Skeletal muscle satellite cell (primary cell): Measurements from ENCODE around the gene NAALADL1. TPM values are rescaled to one million over a fixed set of nuclear protein-coding genes. Genes with fewer than 3 reads are reported as not detected.

ENCODE experiments used
- H3K27me3 ChIP-seq: 2 replicates; pipeline ENCODE4 v1.7.0; 2013; ENCODE audit warnings: low read length; ENCODE audit not compliant: control insufficient read depth, insufficient read depth
- H3K36me3 ChIP-seq: 2 replicates; pipeline ENCODE4 v1.7.0; 2013; ENCODE audit warnings: mild to moderate bottlenecking, control low read depth, low read length; ENCODE audit not compliant: insufficient read depth
- H3K4me1 ChIP-seq: 2 replicates; pipeline ENCODE4 v1.7.0; 2013; ENCODE audit warnings: low read length; ENCODE audit not compliant: control insufficient read depth, insufficient read depth
- H3K4me2 ChIP-seq: 2 replicates; pipeline ENCODE4 v1.7.0; 2013; ENCODE audit warnings: mild to moderate bottlenecking, low read length
- H3K4me3 ChIP-seq: 2 replicates; pipeline ENCODE4 v1.7.0; 2013; ENCODE audit warnings: low read length
- H3K9ac ChIP-seq: 2 replicates; pipeline ENCODE4 v1.7.0; 2013; ENCODE audit warnings: mild to moderate bottlenecking, low read depth, low read length, moderate library complexity
- H3K9me3 ChIP-seq: replicated peaks from 2 replicates; pipeline ENCODE4 v1.7.0; 2013; ENCODE audit warnings: mild to moderate bottlenecking, control low read depth, low read length
- small RNA-seq: library from RNA; depleted of rRNA; stranded (forward); fragments of <200 nt; gene quantifications from one replicate; pipeline ENCODE3, GENCODE V24; 2012

Gene NAALADL1

DNA sequence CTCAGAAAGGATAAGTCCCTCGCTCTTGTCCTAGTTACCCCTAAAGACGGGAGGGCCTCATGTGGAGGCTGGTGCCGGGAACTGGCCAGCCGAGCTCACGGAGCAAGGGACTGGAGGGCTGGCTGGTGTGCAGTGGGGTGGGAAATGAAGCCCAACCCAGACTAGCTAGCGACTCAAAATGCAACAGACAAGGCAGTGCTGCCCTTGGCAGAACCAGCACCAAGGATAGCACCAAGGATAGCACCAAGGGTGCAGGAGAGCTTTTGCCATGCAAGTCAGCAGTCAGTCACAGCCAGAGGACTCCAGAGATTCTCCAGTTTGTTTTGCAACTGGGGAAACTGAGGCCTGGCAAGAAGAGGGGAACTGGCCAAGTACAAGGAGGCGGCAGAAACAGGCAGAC lies 55.1 kb downstream of the NAALADL1 start:
- Histone ChIP-seq H3K36me3 (no peaks in the 10 kb centered on the region), H3K4me1 (peaks cover 16% of the 10 kb centered on the region), H3K9ac (no peak overlapping the region), H3K4me2 (no peak overlapping the region), H3K27me3 (no peaks in the 10 kb centered on the region), H3K4me3 (no peak overlapping the region), H3K9me3 (no peaks in the 10 kb centered on the region)

DNA sequence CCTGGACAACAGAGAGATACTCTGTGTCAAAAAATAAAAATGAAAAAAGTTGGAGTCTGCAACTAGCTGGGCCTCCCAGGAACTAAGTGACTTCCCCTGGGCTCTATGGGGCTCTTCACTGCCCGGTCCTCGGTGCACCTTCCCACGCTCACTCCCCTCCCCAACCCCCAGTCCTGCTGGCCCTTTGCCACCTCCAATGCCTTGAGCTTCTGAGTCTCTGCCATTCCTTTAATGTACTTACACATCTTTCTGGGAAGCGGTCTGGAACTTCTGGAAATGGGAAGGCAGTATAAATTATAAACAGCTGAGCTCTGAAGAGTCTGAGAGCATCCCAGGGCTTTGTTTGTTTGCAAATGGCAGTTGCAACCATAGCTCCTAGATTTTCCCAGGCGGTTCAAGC lies 55.6 kb downstream of the NAALADL1 start:
- no peaks in the 10 kb centered on the region for H3K9me3 ChIP-seq

DNA sequence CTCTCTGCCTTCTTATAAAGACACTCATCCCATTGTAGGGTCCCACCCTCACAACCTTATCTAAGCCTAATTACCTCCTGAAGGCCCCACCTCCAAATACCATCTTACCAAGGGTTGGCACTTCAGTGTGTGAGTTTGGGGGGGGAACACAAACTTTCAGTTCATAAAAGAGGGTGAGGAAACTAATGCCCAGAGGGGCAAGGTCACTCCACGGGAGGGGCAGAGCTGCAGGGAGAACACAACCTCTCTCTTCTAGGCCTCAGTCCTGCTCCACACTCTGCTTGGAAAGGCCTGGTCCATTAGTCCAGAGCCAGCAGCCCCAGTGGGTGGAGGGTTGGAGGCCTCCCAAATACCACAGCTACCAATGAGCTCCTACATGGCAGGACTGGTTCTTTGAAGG lies 58.9 kb downstream of the NAALADL1 start:
- H3K4me3 ChIP-seq: no peak overlapping the region
- peaks cover 13% of the 10 kb centered on the region for H3K4me1 ChIP-seq
- no peaks in the 10 kb centered on the region for H3K9me3 ChIP-seq
- no peak overlapping the region for H3K4me2 ChIP-seq
- no peaks in the 10 kb centered on the region for H3K27me3 ChIP-seq
- H3K36me3 ChIP-seq: no peaks in the 10 kb centered on the region
- no peak overlapping the region for H3K9ac ChIP-seq

More for the DNA sequence above, 55.6 kb downstream of the NAALADL1 start:
- Histone ChIP-seq H3K4me2 (no peak overlapping the region), H3K27me3 (no peaks in the 10 kb centered on the region), H3K36me3 (no peaks in the 10 kb centered on the region), H3K4me3 (no peak overlapping the region), H3K4me1 (peaks cover 11% of the 10 kb centered on the region), H3K9ac (no peak overlapping the region)

DNA sequence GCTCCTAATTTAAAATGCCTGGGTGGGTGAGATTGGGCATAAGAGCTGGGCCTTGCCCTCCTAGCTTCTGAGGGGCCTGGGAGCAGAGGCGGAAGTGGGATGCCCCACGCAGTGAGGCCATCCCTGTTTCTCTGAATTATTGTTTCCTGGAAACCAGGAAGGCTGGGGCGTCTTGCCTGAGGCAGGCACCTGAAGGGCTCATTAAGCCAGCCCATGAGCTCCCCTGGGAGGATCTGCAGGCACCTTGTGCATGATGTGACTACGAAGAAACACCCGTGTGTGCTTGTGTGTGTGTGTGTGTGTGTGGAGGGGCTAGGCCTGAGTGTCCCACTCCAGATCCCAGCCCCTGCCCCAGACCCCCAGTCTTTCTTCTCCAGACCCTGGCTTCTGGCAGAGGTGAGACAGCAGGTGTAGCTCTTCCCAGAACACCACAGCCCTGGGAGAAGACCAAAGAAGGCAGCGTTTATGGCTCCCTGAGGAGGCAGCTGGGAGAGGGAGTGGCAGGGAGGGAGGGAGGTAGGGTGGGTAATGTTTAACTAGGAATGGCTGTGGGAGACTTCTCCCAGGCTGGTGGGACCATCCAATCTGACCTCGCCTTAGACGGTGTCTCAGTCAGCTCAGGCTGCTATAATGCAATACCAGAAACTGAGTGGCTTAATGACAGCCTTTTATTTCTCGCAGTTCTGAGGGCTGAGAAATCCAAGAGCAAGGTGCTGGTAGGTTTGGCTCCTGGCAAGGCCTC lies 59.5 kb downstream of the NAALADL1 start:
- Histone ChIP-seq H3K36me3 (no peaks in the 10 kb centered on the region), H3K27me3 (no peaks in the 10 kb centered on the region), H3K9me3 (no peaks in the 10 kb centered on the region), H3K9ac (no peak overlapping the region), H3K4me1 (peaks cover 13% of the 10 kb centered on the region), H3K4me2 (no peak overlapping the region), H3K4me3 (no peak overlapping the region)

- Histone ChIP-seq H3K27me3 (no peaks in the 10 kb centered on the region), H3K4me2 (no peak overlapping the region), H3K4me1 (peaks cover 13% of the 10 kb centered on the region), H3K4me3 (no peak overlapping the region), H3K9ac (no peak overlapping the region), H3K36me3 (no peaks in the 10 kb centered on the region), H3K9me3 (no peaks in the 10 kb centered on the region)
Observed at GRCh38 chr11:64998141-64998540, 60.2 kb downstream of the NAALADL1 start.

- no peaks in the 10 kb centered on the region for H3K9me3 ChIP-seq
- H3K9ac ChIP-seq: peak within 1 kb of the TSS; percentile 50
- peaks cover 13% of the 10 kb centered on the region for H3K4me1 ChIP-seq
- peak within 1 kb of the TSS; percentile 86 for H3K4me2 ChIP-seq
- H3K27me3 ChIP-seq: no peaks in the 10 kb centered on the region
- no peaks in the 10 kb centered on the region for H3K36me3 ChIP-seq
- peak within 1 kb of the TSS; percentile 66 for H3K4me3 ChIP-seq
Observed at GRCh38 chr11:64996710-64997380, 61.5 kb downstream of the NAALADL1 start, which contains the start of gene BATF2. TSS of gene BATF2 (minus strand) at chr11:64996971. CDS start at chr11:64996914, 57 bp downstream.

GRCh38 chr11:64996327-64996709 lies 62.0 kb downstream of the NAALADL1 start:
- H3K9me3 ChIP-seq: no peaks in the 10 kb centered on the region
- peaks cover 13% of the 10 kb centered on the region for H3K4me1 ChIP-seq
- peak overlapping the region; percentile 50 for H3K9ac ChIP-seq
- peak overlapping the region; percentile 86 for H3K4me2 ChIP-seq
- peak overlapping the region; percentile 66 for H3K4me3 ChIP-seq
- no peaks in the 10 kb centered on the region for H3K27me3 ChIP-seq
- no peaks in the 10 kb centered on the region for H3K36me3 ChIP-seq

Small RNA genes lying within 50 kb of the gene (small RNA-seq; reads per million reads assigned to genes)
- gene MIR6879 (not detected), gene SNX15 (not detected)
